D341Med (cell line): Measurements from ENCODE around the gene SEH1L.
"Not testable (repeated sequence)": the region's sequence is repeated elsewhere in the genome, so short reads cannot be mapped to it uniquely, and the experiment has no call there.

Experiments
- DNase-seq: peaks from one replicate; pipeline ENCODE4 v3.0.0; 2012; ENCODE audit warnings: low spot score

Gene SEH1L

DNA sequence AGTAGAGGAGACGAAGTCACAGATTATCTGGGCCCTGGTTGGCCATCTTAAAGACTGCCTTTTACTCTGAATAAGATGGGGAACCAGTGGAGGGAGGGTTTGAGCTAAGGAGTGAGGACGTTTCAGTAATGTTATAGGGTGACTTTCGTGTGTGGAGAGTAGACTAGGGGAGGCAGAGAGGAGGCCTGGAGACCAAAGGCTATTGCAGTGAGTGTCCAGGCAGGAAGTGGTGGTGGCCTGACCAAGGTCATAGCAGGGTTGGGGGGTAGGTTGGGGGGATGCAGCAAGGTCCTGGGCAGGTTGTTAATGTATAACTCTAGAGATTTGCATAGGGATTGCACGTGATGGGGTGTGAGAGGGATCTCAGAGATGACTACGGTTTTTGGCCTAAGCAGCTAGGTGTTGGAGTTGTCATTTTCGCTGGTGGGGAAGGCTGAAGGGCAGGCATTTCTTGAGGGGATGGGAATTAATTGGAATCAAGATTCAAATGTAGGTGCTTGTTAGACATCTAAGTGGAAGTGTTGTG lies 48.2 kb downstream of the SEH1L start:
- no peak for DNase-seq

DNA sequence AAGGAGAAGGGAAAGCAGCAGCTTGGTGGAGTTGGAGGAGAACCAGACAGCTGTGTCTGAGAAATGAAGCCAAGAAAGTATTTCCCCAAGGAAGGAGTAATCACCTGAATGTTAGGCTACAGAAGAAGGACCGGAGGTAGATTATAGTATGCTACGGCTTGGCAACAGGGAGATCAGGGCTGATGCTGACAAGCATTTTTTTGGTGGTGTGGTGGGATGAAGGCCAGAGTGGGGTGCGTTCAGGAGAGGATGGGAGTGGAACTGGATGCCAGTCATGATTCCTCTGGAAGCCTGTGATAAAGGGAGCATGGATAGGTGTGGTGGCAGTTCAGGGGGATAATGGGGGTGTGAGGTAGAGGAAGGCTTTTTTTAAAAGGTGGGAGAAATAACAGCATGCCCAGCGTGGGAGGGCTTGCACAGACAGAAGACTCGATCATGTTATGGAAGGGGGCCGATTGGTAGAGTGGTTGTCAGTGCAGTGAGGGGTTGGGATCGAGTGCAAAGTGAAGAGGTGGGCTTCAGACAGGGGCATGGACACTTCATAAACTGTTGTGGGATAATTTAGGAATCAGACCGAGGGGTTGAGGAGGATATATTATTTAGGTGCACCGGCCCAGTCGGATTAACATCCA lies 49.0 kb downstream of the SEH1L start:
- DNase-seq, result no peak

- not testable (repeated sequence) for DNase-seq
Measured at GRCh38 chr18:12997330-12997729, 49.5 kb downstream of the SEH1L start.

- DNase-seq, result no peak
Measured at GRCh38 chr18:12998332-12999060, 50.7 kb downstream of the SEH1L start.

GRCh38 chr18:13003466-13003896 lies 55.7 kb downstream of the SEH1L start:
- DNase-seq, result peak; percentile 79

- DNase-seq, result no peak
Measured at GRCh38 chr18:13004396-13004795, 56.6 kb downstream of the SEH1L start.

GRCh38 chr18:13005289-13005688 lies 57.5 kb downstream of the SEH1L start:
- DNase-seq, result no peak

- no peak for DNase-seq
Measured at GRCh38 chr18:13006531-13007247, 58.9 kb downstream of the SEH1L start.

DNA sequence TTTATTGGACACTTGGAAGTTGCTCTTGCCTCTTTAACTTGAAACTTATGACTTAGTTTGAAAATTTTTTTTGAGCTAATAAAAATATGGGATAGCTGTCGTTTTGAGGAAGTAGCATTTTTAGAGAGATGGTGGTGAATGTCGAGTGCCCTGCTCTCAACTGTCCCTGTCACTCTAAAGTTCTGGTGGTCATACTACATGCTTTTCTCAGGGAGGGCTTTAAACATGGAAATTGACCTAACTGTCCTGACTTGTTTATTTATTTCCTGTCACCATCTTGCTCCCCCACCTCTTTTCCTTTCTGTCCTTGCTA lies 59.4 kb downstream of the SEH1L start:
- DNase-seq, result no peak

- no peak for DNase-seq
Measured at GRCh38 chr18:13011719-13012118, 63.9 kb downstream of the SEH1L start.

DNA sequence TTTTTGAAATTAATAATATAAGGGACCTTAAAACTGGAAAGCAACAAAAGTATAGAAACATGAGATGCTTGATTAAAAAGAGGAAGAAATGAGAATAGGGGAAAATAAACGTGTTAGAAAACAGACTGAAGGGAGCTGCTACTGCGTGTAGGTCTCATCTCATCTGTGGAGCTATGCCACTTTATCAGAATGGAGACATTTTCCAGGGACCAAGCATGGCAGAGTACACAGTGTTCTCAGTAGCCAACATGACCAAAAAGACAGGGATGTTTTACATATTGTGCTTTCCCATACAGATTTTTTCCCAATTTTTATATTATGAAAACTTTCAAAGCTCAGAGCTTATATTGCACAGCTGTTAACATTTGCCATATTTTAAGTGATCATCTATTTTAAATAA lies 66.4 kb downstream of the SEH1L start:
- DNase-seq, result no peak

DNA sequence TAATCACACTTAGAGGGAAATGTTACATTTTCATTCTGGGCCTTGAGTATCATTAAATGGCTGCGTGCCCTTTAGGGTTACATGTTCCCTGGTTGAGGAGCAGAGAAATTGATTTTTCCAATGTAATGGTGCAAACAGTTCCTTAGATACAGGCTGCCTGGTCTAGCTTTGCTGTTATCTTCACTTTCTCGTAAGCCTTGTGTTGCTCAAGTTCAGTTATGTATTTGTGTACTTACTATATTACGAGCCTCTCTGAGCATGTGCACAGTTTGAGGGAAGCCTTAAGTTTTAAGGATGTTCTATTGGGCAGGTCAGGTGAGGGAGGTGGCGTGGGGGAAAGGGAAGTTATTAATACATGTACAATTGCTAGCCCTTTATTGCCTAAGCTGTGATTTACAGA lies 67.0 kb downstream of the SEH1L start:
- DNase-seq, result no peak

DNA sequence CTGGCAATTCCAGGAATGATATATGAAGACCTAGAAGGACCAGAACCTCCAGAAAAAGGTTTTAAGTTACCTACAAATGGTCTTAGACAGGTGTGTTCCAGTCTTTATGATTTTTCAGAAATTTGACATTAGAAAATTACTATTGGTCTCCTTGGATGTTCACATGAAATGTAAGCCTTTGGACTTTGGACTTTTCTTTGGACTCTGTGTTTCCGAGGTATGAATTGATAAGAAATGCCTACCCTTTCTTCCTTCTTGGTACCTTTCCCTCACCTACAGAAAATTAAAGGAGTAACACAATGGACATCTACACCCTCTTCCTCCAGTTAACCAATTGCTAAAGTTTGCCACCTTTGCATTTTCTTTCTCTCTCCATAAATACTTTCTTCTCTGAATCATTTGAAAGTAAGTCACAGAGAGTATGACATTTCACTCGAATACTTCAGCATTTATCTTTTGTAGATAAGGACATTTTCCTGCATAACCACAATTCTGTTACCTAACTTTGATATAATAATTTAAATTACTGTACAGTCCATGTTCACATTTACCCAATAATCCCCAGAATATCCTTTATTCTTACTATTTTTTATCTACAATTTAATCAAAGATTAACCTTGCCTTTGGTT lies 69.5 kb downstream of the SEH1L start:
- no peak for DNase-seq

DNA sequence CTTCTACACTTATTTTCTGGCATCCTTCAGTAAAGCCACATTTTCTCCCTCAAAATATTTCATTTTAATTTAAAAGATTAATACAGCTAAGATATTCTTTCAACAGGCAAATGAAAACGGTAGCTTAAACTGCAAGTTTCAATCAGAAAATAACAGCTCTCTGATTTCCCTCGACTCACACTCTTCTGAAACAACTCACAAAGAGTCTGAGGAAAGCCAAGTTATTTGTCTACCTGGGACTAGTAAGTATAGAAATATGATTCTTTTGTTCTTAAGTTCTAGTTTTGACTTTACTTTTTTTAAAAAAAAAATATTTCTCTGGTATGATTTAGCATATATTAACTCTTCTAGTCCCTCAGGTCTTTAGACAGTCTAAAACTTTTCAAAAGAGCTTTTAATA lies 70.6 kb downstream of the SEH1L start:
- DNase-seq, result no peak

DNA sequence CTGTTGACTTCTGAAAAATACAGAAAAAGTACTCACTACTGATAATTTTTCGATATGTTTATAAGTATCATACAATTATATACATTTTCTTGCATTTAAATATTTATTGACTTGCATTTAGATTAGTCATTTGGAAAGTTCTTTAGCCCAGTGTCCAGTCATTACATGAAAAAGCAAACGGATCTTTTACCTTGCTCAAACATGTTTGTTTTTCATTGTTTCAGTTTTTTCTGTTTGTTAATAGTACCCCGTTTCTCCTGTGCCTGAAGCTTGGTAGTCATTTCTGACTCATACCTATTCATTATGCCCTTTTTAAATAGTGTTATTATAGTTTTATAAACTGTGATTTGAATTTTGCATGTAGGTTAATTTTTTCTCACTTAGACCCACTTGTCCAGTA lies 71.5 kb downstream of the SEH1L start:
- DNase-seq, result no peak

DNA sequence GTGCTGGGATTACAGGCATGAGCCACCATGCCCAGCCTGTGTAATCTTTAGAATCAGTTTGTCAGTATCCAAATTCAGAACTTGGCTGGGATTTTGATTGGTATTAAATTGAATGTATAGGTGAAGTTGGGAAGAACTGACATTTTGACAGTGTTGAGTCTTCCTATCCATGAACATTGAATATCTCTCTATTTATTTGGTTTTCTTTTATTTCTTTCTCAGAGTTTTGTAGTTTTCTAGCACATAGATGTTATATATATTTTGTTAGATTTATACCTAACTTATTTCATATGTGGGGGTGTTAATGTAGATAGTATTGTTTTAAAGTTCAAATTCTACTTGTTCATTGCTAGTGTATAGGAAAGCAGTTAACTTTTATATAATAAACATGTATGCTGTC lies 74.8 kb downstream of the SEH1L start:
- no peak for DNase-seq

DNA sequence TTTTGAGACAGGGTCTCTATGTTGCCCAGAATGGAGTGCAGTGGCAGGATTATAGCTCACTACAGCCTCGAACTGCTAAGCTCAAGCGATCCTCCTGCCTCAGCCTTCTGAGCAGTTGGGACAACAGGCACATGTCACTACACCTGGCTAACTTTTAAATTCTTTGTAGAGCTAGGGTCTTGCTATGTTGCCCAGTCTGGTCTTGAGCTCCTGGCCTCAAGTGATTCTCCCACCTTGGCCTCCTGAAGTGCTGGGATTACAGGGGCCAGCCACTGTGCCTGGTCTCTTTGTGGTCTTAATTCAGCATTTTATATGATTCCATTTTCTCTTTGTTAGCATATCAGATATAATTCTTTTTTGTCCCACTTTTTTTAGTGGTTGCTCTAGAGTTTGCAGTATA lies 77.4 kb downstream of the SEH1L start:
- no peak for DNase-seq

DNA sequence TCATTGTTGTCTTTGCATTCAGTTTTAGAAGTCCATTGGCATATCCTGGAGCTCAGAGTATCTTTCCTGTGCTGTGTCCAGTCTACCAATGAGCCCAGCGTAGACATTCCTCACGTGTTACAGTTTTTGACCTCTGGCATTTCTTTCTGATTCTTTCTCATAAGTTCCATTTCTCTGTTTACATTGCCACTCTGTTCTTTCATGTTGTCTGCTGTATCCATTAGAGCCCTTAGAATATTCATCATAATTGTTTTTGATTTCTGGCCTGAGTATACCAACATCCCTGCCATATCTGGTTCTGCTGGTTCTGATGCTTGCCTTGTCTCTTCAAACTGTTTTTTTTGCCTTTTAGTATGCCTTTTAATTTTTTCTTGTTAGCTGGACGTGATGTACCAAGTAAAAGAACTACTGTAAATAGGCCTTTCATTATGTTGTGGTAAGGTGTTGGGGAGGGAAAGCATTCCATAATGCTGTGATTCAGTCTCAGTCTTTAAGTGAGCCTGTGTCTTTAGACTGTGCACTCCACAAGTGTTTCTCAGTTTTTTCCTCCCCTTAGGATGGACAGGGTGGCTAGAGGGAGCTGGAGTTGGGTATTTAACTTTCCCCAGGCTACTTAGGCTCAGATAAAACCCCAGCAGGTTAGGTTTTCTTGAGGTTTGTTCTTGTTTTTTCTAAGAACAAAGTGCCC lies 78.9 kb downstream of the SEH1L start:
- no peak for DNase-seq

GRCh38 chr18:13028869-13029268 lies 81.1 kb downstream of the SEH1L start:
- no peak for DNase-seq

DNA sequence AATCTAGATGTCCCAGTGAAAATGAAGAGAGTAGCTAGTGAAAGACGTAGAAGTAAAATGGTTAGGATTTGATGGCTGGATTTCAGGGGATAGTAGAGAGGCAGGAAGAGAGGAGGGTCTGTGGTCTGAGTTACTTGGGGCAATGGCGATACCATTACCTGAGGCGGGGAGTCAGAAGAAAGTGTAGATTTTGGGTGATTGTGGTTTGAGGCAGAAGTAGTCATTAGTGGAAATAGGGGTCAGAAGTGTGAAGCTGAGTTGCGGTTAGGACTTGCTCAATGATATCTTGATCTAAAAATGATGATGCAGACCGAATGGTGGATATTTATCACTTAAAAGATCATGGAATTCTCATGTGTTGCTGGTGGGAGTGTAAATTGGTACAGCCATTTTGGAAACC lies 84.4 kb downstream of the SEH1L start:
- no peak for DNase-seq

DNA sequence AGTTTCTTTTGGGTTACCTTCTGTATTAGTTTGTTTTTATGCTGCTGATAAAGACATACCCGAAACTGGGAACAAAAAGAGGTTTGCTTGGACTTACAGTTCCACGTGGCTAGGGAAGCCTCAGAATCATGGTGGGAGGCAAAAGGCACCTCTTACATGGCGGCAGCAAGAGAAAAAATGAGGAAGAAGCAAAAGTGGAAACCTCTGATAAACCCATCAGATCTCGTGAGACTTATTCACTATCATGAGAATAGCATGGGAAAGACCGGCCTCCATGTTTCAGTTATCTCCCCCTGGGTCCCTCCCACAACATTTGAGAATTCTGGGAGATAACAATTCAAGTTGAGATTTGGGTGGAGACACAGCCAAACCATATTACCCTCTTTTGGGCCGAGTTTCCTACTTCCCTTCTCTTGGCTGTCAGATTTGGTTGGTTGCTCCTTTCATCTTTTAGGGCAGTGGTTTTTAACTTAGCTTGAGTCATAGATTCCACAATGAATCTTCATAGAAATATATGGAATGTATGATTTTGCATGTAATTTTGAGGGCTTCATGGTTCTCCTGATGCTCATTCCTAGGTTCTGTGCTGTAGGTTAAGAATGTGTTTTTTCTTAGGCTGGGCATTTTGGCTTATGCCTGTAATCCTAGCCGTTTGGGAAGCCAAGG lies 87.6 kb downstream of the SEH1L start:
- no peak for DNase-seq
